Measurements from ENCODE around the gene LIX1.
"Not testable (repeated sequence)": the region's sequence is repeated elsewhere in the genome, so short reads cannot be mapped to it uniquely, and the experiment has no call there.

LIX1 gene

DNA sequence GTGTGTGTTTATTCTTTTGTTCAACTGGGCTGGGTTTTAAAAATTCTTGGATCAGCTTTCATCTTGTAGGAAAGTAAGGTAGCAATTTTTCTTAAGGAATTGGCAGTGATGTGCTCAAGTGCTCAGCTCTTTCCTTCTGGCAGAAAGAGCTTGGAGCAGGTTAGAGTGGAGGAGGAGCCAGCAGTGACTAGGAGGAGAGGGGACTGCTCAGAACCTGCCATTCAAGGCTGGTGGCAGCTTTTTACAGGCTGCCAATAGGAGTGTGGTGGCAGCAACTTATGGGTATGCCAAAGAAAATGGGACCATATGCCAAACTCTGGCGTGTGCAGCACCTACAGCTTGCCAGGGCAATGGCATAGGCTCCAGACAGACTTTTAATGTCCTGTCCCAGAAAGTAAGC lies 2.2 kb downstream of the LIX1 start:
- DNase-seq, result not testable (repeated sequence)

- no peak for DNase-seq
These were observed 5.9 kb downstream of the LIX1 start for GRCh38 chr5:97136475-97136874.

DNA sequence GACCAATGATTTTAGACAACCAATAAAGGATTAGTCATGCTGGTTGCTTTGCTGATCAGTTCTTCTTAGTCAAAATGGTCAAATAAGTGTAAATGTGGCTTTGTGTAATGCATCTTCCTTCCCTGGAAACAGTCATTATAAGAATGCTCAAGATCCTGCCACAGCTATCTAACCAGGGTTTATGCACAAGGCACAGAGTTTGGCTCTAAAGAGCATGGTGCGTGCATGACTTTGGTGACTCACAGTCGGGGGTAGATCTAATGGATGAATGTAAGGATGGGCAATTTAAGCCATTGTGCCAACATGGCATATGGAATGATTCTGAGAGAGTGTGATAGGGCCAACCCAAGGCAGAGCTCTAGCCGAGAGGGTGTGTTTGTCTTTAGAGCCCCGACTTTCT lies 6.5 kb downstream of the LIX1 start:
- DNase-seq, result no peak

- no peak for DNase-seq
These were observed 7.8 kb downstream of the LIX1 start for GRCh38 chr5:97134634-97135033.

DNA sequence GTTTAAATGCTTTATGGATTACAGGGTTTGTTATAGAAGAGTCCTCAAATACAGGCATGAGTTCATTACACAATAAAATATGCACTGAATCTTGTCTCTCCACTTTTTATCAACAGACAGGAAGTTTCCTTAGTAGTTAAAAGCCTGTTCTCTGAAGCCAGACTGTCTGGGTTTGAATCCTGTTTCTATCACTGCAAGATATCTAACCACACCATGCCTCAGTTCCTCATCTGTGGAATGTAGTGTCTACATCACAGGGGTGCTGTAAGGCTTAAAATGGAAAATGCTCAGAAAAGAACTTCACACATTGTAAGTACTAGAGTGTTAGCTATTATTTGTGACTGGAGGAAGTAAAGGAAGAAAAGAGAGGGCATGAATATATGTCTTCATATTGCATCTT lies 9.3 kb downstream of the LIX1 start:
- DNase-seq, result no peak

DNA sequence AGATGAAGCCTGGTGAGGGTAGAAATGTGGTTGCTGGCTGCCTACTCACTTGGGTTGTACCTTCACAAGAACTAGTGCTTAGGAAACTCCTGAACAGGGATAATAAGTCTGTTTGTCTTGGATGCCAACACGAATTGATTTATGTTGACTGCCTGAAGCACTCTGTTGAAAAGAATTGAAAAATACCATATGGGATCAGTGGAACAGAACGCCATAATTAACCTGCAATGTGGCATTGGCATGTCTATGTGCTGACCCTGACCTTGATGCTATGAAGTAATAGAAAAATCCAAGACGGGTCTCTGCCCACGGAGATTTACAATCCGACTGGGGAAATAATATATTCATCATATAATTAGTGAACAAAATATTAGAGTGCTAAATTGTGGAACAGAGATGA lies 10.5 kb downstream of the LIX1 start:
- no peak for DNase-seq

DNA sequence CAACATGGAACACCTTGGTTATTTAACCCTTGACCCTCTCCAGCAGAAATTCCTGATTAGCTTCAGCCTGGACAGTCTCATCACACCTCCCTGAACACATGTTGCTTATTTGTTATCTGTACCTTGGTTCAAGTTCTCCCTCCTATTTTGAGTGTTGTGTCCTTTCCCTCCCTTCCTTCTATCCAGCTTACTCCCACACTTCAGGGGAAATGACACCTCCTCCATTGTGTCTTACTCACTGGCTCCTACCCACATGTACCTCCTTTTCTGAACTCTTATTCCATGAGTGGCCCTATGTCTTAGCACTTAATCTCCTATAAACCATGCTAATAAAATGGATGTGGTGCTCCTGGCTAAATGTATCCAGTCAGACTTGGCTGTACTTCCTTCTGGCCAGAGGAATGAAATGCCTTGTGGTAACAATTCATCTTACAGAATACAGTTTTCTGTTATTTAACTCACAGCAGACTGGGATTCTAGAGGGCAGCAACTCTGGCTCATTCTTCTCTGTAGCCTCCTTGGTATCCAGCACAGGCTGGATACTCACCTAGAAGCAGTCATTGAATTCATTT lies 11.2 kb downstream of the LIX1 start:
- no peak for DNase-seq

- no peak for DNase-seq
These were observed 14.7 kb downstream of the LIX1 start for GRCh38 chr5:97127727-97128126.

GRCh38 chr5:97125125-97125683 lies 17.2 kb downstream of the LIX1 start:
- no peak for DNase-seq

GRCh38 chr5:97124335-97124734 lies 18.1 kb downstream of the LIX1 start:
- DNase-seq, result no peak

DNA sequence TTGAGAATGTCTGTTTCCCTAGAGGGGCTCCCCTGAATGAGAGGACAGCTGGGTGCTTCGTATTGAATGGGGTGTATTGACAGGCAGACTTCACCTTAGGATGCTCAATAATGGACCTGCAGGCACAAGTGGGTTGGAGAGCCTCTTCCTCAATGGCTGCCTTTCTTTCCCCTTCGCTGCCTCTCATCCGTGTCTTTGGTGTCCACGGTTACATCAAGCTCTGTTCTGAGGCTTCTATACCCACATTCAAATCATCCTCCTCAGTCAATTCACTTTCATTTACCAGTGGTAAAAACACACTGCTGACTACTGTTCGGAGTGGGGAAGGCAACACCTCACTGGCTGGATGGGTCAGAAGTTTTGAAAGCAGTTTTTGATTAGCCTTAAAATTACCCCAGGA lies 20.6 kb downstream of the LIX1 start:
- no peak for DNase-seq

GRCh38 chr5:97120195-97120594 lies 22.2 kb downstream of the LIX1 start:
- DNase-seq, result no peak

- DNase-seq, result no peak
These were observed 23.4 kb downstream of the LIX1 start for GRCh38 chr5:97119007-97119390.

- no peak for DNase-seq
These were observed 24.0 kb downstream of the LIX1 start for GRCh38 chr5:97118261-97119006.

DNA sequence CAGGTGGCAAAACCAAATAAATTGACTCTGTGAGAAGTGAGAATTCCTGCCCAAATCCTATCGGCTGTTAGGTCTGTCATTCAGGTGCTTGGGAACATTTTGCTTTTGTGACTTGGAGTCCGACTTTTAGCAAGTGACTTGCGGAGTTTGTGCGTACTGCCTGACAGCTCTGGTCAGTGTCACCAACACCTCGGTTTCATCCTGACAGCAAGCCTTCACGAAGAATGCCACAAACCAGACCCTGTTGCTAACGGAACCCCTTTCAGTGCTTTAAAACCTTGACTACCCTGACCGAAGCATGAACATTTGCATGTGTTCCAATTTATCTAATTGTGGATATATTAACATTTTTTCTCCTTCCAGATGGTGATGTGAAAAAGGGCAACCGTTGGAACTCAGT lies 26.5 kb downstream of the LIX1 start:
- no peak for DNase-seq

DNA sequence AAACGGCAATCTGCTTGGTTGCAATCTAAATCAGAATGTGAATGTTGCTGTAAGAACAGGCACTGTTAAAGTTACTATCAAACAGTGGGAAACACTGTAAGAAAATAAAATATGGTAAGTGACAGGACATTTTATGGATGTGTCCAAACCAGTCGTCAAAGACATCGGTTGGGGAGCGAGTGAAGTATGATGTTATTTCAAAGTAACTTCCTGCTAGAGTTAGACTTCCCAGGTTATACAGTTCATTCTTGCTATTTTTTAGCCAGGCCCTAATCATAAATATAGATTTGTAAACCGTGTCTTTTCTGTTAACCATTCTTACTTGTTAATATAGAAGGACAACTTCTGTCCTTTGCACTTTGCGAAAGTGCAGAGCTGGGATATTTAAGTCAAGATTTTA lies 30.2 kb downstream of the LIX1 start:
- DNase-seq, result no peak

GRCh38 chr5:97111616-97112015 lies 30.8 kb downstream of the LIX1 start:
- no peak for DNase-seq

DNA sequence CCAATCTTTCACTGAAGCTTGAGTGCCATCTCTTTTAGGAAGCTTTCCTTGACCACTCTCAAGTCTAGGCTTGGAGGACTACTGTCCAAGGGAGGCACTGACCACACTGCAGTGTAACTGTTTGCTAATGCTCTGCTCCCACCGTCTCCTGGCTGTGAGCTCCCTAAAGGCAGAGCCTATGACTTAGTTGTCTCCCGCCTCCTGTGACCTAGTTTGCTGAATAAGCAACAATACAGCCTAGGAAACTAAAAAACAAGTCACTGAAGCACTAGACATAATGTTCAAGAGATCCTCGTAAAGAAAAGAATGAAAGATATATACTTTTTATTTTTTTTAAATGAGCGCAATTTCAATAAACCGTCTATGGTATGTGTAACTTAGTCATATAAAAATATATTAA lies 31.4 kb downstream of the LIX1 start:
- DNase-seq, result no peak

- DNase-seq, result no peak
These were observed 35.1 kb downstream of the LIX1 start for GRCh38 chr5:97107318-97107717.

DNA sequence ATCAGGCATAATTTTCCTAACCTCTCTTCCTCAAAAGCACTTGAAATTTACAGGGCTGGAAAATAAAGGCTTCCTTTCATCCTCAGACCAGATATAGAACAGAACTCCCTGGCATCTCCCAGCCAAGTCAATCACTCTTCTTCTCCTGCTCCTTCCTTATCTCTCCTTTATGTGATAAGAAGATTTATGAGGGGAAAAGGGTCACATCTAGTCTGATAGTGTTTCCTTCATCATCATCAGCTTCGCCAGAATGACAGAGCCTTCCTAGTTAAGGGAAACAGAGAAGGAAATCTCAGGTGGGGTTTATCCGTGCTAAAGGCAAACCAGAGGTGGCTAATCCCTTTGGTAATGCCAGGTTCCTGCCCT lies 36.2 kb downstream of the LIX1 start:
- no peak for DNase-seq

GRCh38 chr5:97105501-97106215 lies 36.8 kb downstream of the LIX1 start:
- DNase-seq, result no peak

- no peak for DNase-seq
These were observed 40.4 kb downstream of the LIX1 start for GRCh38 chr5:97102010-97102470.

- DNase-seq, result no peak
These were observed 41.1 kb downstream of the LIX1 start for GRCh38 chr5:97101189-97101910.
